ENCODE results near the gene ACTR3.

ACTR3 gene

DNA sequence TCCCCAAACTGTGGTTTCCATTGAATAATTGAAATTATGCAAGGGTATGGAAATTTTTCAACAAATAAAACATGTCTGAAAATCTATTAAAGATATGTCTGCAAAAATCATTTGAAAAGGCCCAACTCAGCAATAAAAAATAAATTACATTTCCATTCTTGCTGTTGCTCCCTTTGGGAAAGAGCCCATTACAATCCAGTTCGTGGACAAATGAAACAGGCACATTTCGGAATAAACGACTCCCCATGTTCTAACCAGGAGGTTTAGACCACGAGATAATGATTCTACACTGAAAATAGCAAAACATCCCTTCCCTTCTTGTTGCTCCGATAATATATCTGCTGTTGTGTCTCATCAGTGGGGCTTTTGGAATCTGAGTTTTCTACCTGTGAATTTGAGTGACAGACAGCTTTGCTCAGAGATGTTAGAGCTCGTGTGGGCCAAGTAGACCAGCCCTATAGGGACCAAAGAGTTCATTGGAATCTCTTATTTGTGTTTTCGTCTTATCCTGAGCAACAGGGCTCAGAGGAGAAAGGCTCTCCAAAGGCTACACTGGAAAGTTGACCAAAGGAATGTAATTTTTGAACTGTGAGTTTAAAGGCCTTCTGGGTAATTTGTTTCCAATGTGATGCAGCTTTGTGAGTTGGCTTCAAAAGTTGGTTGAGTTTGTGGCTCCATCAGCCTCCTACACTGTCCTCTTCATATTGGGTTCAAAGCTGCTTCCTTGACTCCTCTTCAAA, 119.5 kb downstream of the ACTR3 start:
- Histone ChIP-seq H3K36me3 (ENCODE audit: control insufficient read depth in 1 of 2, insufficient read depth in 2 of 2, low read length in 2 of 2) (no peaks in the 10 kb centered on the region), H3K4me3 (ENCODE audit: low read depth in 1 of 2, low read length in 2 of 2) (no peak overlapping the region), H3K9me3 (ENCODE audit: control insufficient read depth in 1 of 2, low read length in 2 of 2) (no peaks in the 10 kb centered on the region), H3K4me1 (ENCODE audit: control insufficient read depth in 1 of 2, insufficient read depth in 2 of 2, low read length in 2 of 2) (no peaks in the 10 kb centered on the region), H3K27ac (ENCODE audit: low read length) (no peak overlapping the region), H3K27me3 (ENCODE audit: low read depth, low read length) (no peaks in the 10 kb centered on the region)

- Histone ChIP-seq H3K4me3 (ENCODE audit: low read depth in 1 of 2, low read length in 2 of 2) (no peak overlapping the region), H3K36me3 (ENCODE audit: control insufficient read depth in 1 of 2, insufficient read depth in 2 of 2, low read length in 2 of 2) (no peaks in the 10 kb centered on the region), H3K27me3 (ENCODE audit: low read depth, low read length) (no peaks in the 10 kb centered on the region), H3K9me3 (ENCODE audit: control insufficient read depth in 1 of 2, low read length in 2 of 2) (no peaks in the 10 kb centered on the region), H3K4me1 (ENCODE audit: control insufficient read depth in 1 of 2, insufficient read depth in 2 of 2, low read length in 2 of 2) (no peaks in the 10 kb centered on the region), H3K27ac (ENCODE audit: low read length) (no peak overlapping the region)
Observed at GRCh38 chr2:114010001-114010400, 120.1 kb downstream of the ACTR3 start.

GRCh38 chr2:114011713-114012112, 121.8 kb downstream of the ACTR3 start:
- no peaks in the 10 kb centered on the region for H3K36me3 ChIP-seq (ENCODE audit: control insufficient read depth in 1 of 2, insufficient read depth in 2 of 2, low read length in 2 of 2)
- H3K27ac ChIP-seq (ENCODE audit: low read length) = no peak overlapping the region
- H3K9me3 ChIP-seq (ENCODE audit: control insufficient read depth in 1 of 2, low read length in 2 of 2) = no peaks in the 10 kb centered on the region
- no peaks in the 10 kb centered on the region for H3K4me1 ChIP-seq (ENCODE audit: control insufficient read depth in 1 of 2, insufficient read depth in 2 of 2, low read length in 2 of 2)
- no peak overlapping the region for H3K4me3 ChIP-seq (ENCODE audit: low read depth in 1 of 2, low read length in 2 of 2)
- H3K27me3 ChIP-seq (ENCODE audit: low read depth, low read length) = no peaks in the 10 kb centered on the region

Measured in muscle layer of duodenum (tissue), 2 donors.